Fibroblast of upper back skin (primary cell): ENCODE data around the gene PRKAB2.
"Not testable (repeated sequence)": the region's sequence is repeated elsewhere in the genome, so short reads cannot be mapped to it uniquely, and the experiment has no call there.

Experiments
- DNase-seq: peaks from one replicate; pipeline ENCODE4 v3.0.0-alpha.2; 2013

Gene PRKAB2, protein sequence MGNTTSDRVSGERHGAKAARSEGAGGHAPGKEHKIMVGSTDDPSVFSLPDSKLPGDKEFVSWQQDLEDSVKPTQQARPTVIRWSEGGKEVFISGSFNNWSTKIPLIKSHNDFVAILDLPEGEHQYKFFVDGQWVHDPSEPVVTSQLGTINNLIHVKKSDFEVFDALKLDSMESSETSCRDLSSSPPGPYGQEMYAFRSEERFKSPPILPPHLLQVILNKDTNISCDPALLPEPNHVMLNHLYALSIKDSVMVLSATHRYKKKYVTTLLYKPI

DNA sequence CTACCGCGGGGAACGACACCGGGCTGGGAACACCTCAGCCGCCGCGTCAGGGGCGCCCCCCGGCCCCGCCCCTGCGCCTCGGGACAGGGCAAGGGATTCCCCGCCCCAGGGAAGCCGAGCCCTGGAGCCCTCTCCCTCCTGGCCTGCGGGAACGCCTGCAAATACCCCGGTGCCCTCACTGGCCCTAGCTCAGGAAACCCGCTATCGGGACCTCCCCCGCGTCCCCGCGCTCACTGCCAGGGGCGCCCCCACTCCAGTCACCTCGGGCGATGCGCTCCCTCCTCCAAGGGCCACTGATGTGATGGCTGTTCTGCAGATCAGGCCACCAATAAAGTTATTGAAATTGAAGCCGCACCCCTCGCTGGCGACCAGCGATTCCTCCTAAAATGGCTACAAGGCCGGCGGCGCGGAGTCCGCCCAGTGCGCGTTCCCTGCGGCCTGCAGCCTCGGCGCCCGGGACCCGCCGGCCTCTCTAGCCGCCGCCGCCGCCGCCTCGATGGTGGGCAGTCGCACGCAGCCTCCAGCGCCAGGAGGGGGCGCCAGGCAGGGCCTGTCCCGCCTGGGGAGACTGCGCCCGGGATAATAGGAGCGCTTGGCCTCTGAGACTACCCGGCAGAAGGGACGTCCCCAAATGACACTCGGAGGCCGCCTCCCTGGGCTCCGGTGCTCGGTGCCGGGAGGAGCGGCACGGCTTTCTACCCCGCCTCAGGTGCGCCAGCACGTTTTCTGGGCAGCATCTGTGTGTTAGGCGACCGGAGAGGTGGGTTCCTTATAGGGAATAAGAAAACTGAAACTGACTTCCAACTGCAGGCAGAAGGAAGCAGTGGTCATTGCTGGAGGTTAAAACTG, at the start of gene PRKAB2:
Gene PRKAB2 (minus strand): TSS at position 303 of the 849 bp plus-strand sequence. CDS start 326 bp downstream, outside the sequence.
- peak; percentile 96 for DNase-seq

DNA sequence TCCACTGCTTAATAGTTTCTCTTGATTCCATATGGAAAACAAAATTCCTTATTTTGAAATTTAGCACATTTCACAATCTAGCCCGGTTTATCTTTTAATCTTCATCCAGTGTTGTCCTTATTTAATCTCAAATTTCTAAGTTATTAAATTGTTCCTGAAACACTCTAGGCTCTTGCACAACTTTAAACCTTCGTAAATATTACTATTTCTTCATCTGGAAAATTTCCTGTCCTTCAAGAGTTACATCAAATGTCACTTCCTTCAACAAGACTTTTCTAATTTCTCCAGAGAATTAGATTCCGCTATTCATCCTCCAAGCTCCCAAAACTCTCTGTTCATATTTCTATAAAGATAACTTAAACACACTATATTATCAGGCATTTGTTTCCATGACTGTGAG, 46.3 kb upstream of the PRKAB2 start:
- no peak for DNase-seq

DNA sequence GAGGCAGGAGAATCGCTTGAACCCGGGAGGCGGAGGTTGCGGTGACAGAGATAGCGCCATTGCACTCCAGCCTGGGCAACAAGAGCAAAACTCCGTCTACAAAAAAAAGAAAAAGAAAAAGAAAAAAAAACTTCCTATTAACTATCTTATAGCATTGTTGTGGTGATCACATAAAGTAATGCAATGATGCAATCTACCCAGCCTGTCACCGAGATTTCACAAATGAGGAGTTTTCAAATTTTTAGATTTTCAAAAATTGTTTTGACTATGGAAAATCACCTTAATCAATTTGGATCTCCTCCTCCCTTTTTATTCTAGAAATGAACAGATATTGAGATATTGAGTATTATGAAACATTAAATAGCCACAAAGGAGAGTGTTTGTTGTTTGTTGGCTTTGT, 44.9 kb upstream of the PRKAB2 start:
- no peak for DNase-seq

DNA sequence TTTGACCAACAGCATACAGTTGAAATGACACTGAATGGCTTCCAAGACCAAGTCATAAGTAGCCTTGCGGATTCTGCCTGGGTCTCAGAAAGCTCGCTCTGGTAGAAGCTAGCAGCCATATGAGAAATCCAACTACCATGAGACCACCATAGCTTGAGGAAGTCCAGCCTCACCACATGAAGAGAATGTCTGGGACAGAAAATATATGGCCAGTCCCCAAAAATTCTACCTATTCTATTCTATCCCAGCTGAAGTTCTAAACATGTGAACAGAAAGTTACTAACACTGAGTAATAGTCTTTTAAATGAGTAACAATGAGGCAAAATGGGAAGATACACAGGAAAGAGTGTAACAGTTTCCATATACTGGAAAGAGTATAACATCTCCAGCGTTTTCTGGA, 43.9 kb upstream of the PRKAB2 start:
- DNase-seq = no peak

DNA sequence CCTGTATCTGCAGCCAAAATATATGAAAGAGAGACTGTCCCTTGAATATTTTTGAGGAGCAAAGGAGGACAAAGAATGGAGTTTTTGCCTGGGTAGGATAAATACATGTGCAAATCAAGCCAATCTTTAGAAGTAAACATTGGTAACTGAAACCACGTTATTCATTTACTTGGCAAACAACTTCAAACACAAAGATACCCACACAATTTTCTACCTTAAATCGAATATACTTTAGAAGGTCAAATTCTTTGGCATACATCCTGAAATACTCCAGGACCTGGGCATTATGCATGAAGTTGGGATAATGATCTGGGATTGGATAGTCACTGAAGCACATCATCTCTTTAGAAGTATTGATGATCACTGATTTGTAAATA, 43.3 kb upstream of the PRKAB2 start:
- no peak for DNase-seq

DNA sequence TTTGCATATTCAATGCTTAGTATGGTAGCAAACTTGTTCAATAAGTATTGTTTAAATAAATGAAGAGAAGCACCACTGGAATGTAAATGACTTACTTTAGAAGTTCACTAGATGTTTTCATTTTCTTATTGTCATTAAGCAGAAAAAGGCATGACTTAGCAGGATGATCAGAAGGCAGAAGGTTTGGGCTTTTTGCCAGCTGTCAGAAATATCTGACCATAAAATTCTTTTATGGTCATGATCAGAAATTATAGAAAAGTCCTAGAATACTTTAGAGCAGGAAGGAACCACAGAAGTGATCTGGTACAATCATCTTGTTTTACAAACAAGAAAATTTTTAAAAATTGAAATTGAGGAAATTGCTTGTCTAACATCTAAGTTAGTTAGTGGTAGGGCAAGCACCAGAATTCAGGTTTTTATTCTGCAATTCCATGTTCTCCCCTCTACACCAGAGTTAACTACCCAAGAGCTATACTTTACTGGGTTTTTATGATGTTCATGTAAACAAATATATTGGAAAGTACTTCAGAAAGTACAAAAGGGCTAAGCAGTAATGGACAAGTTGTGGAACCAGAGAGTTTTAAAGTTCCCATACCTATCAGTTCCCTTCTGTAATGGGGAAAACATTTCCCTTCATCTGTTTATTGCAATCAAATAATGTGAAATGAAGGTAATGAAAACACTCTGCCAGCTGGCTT, 42.7 kb upstream of the PRKAB2 start:
- DNase-seq = peak; percentile 31

DNA sequence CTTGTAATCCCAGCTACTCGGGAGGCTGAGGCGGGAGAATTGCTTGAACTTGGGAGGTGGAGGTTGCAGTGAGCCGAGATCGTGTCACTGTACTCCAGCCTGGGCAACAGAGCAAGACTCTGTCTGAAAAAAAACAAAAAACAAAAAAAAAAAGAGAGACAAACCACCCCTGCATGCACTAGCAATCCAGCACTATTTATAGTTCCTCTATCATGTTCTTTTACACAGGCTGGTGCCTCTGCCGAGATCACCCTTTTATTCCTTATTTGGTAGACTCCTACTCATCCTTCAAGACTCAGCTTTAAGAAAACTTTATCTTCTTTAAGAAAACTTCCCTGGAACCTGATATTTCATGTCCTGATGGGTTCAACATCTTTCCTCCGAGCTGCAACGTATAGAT, 42.1 kb upstream of the PRKAB2 start:
- no peak for DNase-seq

DNA sequence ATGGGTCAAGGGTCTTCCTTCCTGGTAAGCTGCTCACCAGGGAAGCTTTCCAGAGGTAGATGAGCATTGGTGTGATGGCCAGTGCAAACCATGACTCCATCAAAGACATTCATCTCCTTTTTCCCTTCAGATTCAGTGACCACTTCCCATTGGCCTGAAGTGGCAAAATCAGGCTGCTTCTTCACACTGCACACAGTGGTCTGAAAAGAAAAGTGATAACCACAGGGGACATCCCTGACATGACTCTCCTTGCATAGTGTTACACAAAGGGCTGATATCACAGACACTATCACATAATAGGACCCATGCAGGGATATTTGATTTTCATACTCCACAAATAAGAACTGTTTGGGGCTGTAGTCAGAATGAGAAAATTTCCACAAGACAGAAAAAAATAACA, 41.0 kb upstream of the PRKAB2 start:
- DNase-seq = no peak

DNA sequence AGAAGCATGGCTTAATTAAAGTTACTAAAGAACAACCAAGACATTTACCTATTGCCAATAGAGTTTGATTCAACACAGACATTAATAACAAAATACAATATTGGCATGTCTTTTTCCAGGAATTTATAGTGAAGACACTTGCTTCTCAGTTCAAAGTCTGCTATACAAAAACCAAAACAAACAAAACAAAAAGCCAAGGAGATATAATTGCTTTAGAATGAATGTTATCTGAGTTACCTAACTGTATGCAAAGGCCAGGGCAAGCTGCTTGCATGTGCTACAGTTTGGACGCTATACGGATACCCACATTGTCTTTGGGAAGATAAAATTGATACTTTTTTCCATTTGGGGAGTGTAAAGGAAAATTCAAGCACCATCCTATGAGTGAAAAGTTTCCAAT, 39.3 kb upstream of the PRKAB2 start:
- no peak for DNase-seq

DNA sequence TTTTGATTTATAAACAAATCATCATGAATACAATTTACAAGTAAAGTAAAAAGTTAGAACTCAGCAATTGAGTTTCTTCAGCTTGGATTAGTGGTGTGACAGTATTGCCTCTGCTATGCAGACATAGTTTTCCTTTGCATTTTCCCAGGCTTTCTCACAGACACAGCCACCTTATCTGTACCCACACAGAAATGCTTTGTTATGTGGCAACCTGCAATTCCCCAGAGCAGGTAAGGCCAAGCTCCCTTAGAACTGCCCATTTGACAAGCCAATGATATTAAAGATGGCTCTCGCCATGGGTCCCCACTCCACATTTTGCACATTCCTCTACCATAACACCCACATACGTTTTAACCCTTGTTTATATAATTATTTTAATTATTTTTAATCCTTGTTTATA, 38.7 kb upstream of the PRKAB2 start:
- DNase-seq = no peak

DNA sequence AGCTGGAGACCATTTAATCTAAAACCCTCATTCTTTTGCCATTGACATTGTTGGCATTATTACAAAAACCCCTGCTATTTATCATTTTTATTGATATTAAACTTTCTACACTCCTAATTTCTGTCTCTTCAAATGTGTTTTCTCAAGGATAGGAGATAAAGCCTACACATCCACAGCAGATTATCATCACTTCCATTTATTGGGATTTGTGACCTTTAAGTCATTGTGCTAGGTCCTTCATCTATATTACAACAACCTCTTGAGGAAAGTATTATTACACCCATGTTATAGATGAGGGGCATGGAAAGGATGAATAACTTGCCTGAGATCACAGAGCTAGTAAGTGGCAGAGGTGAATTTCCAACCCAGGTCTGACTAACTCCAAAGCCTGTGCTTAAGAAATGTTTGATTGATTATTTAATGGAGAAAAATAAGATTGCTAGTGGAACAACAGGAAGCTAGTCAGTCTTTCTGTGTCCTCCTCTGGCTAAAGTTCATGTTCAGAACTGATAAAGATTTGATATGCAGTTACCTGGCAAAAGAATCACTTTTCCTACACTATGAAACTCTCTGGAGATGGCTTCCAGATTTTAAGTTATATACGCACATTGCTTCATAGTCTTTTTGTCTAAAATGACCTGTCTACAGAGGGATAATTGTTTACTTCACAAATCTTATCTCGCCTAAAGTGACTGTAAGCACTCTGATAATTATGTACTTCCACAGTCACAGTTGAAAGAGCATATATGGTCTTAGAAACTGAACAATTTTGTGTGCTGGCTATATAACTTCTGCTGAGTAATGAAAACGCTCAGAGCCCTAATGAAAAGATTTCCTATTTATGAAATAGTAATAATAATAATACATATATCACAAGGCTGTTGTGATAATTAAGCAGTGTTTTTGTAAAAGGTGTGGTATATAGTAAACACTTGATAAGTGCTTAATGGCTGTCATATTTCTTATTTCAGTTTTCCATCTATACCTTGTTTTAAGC, 37.9 kb upstream of the PRKAB2 start:
- no peak for DNase-seq

DNA sequence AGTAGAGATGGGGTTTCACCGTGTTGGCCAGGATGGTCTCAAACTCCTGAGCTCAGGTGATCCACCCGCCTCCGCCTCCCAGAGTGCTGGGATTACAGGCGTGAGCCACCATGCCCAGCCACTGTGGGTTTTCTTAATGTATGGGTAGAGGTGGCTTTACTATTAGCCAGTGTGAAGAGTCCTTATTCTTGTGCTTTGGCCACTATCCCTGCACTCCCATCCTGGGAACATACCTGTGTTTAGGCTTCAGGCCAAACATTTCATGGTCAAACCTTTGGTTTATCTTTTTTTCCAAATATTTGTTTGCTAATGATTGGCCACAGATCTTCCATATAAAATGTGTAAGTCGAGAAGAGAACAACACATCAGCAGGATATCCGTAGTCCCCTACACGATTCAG, 36.3 kb upstream of the PRKAB2 start:
- DNase-seq = no peak

DNA sequence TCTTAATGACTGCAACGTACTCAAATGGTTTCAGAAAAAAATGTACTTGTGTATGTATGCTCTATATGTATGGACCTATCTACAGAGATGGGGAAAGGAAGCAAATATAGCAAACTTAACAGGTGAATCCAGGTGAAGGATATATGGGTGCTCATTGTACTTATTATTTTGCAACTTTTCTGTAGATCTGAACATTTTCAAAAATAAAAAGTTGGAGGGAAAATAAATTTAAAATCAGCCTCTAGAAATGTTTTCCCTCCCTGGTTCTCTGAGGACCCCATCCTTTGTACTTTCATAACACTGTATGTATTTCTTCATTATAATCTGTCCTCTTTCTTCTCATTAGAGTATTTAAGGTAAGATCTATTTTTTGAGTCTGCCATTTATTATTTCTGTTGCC, 34.9 kb upstream of the PRKAB2 start:
- DNase-seq = no peak

DNA sequence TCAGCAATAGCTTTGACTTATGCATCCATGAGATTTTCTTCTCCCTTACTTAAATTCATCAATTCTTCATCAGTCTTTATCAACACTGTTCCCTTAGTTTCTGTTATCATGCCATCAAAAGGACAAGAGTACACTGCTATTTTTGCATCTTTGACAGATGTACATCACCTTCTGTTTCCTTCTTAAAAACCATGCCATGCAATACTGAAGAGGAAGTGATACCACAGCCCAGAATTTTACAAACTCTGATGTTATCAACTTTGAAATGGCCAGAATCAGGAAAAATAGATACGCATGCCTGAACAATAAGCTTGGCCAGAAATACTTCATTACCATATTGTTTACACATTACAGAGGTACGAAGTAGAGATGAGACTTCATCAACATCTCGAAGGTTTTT, 31.8 kb upstream of the PRKAB2 start:
- DNase-seq = no peak

DNA sequence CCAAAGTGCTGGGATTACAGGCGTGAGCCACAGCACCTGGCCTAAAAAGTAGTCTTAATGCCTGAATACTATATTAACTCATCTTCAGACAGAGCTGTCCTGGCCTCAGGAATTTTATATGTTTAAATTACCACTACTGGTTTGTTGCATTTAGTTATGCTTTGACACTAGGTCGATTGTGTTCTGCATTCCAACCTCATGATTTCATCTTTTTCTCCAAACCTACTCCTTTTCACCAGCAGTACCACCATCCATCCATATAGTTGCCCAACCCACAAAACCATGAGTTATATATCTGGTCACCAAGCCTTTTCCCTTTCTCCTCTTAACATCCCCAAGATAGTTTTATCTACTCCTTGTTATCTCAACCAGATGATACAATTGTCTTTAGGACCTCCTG, 30.3 kb upstream of the PRKAB2 start:
- DNase-seq = no peak

DNA sequence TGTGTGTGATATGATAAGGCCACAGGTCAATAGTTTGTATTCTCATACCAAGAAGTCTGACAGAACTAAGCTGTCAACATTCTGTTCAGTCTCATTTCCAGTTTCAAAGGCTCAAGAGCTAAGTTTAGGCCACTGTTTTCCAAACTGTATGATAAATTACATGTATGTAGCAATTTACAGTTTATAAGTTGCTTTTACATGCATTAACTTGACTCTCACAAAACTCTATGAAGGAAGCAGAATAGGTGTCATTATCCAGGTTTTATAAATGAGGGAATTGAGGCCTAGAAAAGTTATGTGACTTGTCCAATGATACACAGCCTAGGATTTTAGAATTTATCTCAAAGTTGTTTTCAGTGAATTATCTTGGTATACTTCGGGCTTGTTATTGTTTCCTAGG, 29.5 kb upstream of the PRKAB2 start:
- DNase-seq = no peak

DNA sequence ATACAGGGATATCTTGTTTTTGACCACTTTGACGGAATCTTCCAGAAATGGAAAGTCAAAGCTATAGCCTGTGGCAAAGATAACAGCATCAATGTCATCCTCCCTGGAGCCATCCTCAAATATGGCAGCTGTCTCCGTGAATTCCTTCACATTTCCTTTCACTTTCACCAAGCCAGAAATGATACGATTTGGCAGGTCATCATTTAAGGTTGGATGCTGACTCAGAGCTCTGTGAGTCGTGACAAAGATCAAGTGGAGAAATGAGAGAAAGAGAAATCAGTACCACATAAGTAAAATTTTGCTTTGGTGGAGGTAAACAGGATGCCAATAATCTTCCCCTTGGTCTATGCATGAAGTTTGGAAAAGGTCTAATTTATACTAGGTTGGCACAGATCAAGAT, 29.0 kb upstream of the PRKAB2 start:
- peak; percentile 10 for DNase-seq

DNA sequence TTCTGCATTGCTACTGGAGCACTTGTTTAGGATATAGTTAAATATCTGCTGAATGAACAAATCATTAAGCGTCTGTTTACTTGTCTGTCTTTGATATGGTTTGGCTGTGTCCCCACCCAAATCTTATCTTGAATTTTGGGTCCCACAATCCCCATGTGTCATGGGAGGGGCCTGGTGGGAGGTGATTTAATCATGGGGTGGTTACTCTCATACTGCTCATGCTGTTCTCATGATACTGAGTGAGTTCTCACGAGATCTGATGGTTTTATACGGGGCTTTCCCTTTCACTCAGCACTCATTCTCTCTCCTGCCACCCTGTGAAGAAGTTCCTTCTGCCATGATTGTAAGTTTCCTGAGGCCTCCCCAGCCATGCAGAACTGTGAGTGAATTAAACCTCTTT, 25.1 kb upstream of the PRKAB2 start:
- DNase-seq = not testable (repeated sequence)

DNA sequence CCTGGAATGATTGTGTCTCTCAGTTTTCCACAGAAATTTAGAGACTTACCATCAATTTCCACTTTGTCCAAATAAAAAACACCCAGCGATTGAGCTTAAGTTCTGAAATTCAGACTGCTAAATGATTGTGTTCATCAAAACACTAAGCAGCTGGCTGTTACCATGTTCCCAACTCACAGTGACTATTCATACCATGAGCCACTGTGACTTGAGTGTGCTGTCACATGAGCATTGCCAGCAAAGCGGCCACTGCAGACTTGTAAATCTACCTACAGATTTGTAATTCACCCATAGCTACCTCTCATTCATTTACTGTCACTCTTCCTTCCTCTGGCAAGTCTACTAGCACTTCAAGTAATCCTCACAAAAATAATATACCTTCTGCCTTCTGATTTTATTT, 17.2 kb upstream of the PRKAB2 start:
- no peak for DNase-seq

DNA sequence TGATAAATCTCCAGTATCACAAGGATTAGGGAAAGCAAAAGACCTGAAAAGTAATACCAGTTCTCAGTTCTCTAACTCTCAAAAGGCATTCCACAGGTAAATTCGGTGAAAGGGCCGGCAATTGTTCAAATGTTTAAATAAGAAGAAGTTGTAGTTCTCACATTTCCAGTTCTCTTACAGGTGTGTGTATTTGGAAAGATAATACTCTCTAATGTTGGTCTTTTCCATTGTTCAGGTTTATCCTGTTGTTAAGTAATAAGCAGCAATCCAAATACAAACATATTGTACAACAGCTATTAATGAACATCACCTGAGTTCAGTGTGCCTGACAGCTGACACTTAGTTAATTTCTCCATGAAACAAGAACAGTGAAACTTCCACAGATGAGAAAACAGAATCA, 13.2 kb upstream of the PRKAB2 start:
- DNase-seq = no peak

DNA sequence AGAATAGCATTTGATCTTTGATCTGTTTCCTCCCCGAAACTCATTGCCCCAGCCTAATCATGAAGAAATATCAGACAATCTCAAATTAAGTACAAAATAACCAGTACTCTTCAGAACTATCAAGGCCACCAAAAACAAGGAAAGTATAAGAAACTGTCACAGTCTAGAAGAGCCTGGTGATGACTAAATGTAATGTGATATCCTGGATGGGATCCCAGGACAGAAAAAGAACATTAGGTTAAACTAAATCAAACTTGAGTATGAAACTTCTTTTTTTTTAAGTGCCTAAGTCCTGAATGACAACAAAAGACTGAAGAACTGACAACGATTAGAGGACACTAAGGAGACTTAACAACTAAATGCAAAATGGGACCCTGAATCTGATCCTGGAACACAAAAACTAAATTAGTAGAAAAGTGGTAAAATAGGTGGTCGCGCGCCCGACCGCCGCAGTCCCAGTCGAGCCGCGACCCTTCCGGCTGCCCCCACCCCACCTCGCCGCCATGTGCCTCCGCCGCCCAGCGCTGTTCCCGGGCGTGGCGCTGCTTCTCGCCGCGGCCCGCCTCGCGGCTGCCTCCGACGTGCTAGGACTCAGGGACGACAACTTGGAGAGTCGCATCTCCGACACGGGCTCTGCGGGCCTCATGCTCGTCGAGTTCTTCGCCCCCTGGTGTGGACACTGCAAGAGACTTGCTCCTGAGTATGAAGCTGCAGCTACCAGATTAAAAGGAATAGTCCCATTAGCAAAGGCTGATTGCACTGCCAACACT, 5.5 kb upstream of the PRKAB2 start:
- DNase-seq = peak; percentile 51
